GM21717 (cell line): ENCODE results near the gene CTNNBIP1.
A peak's percentile ranks its signal among the peaks of the same experiment; 100 is the strongest.

Experiments
- ATAC-seq: cut with Tn5 transposase; IDR thresholded peaks from one replicate; pipeline ENCODE4 v1.9.1; 2021; ENCODE audit warnings: mild to moderate bottlenecking, moderate library complexity; ENCODE audit not compliant: unreplicated experiment

Gene CTNNBIP1

GRCh38 chr1:9835758-9836631 is 74.1 kb downstream of the CTNNBIP1 start:
- no peak for ATAC-seq

- no peak for ATAC-seq
Measured at GRCh38 chr1:9835404-9835757, 74.7 kb downstream of the CTNNBIP1 start.

GRCh38 chr1:9833632-9834031 is 76.4 kb downstream of the CTNNBIP1 start:
- ATAC-seq: no peak

- no peak for ATAC-seq
Measured at GRCh38 chr1:9827558-9828185, 82.4 kb downstream of the CTNNBIP1 start.

- ATAC-seq: no peak
Measured at GRCh38 chr1:9826616-9827015, 83.5 kb downstream of the CTNNBIP1 start.

GRCh38 chr1:9826087-9826486 is 84.0 kb downstream of the CTNNBIP1 start:
- no peak for ATAC-seq

GRCh38 chr1:9825093-9826074 is 84.7 kb downstream of the CTNNBIP1 start:
- no peak for ATAC-seq

GRCh38 chr1:9824702-9825089 is 85.4 kb downstream of the CTNNBIP1 start:
- ATAC-seq: no peak

- peak; percentile 46 for ATAC-seq
Measured at GRCh38 chr1:9823943-9824701, 85.9 kb downstream of the CTNNBIP1 start, which contains the start of gene CLSTN1. Gene CLSTN1, minus strand, starts transcription at chr1:9823965. Its CDS starts 232 bp downstream, at chr1:9823733.

- ATAC-seq: peak; percentile 23
Measured at GRCh38 chr1:9823693-9823942, 86.5 kb downstream of the CTNNBIP1 start.

- ATAC-seq: no peak
Measured at GRCh38 chr1:9822897-9823692, 87.0 kb downstream of the CTNNBIP1 start.

- no peak for ATAC-seq
Measured at GRCh38 chr1:9822490-9822889, 87.6 kb downstream of the CTNNBIP1 start.

GRCh38 chr1:9821710-9822109 is 88.4 kb downstream of the CTNNBIP1 start:
- no peak for ATAC-seq

- no peak for ATAC-seq
Measured at GRCh38 chr1:9820521-9820920, 89.5 kb downstream of the CTNNBIP1 start.

GRCh38 chr1:9817734-9818133 is 92.3 kb downstream of the CTNNBIP1 start:
- no peak for ATAC-seq

- no peak for ATAC-seq
Measured at GRCh38 chr1:9816199-9816598, 93.9 kb downstream of the CTNNBIP1 start.

- ATAC-seq: no peak
Measured at GRCh38 chr1:9815150-9815549, 94.9 kb downstream of the CTNNBIP1 start.

GRCh38 chr1:9814619-9815018 is 95.5 kb downstream of the CTNNBIP1 start:
- ATAC-seq: no peak

GRCh38 chr1:9811239-9811966 is 98.7 kb downstream of the CTNNBIP1 start:
- ATAC-seq: no peak
